Renal cortical epithelial cell (primary cell): ENCODE measurements around the gene ESRRA. TPM values are rescaled to one million over a fixed set of nuclear protein-coding genes. Genes with fewer than 3 reads are reported as not detected.

ENCODE experiments used
- DNase-seq: peaks from one replicate; pipeline ENCODE4 v3.0.0-alpha.2; 2011; ENCODE audit warnings: low read depth
- total RNA-seq: library from RNA; depleted of rRNA; stranded (reverse); fragments of >200 nt; gene quantifications from 2 replicates; pipeline ENCODE4 v1.2.3, GENCODE V29; 2014

The ESRRA gene
- 54.0 and 72.4 TPM in 2 replicates for total RNA-seq

DNA sequence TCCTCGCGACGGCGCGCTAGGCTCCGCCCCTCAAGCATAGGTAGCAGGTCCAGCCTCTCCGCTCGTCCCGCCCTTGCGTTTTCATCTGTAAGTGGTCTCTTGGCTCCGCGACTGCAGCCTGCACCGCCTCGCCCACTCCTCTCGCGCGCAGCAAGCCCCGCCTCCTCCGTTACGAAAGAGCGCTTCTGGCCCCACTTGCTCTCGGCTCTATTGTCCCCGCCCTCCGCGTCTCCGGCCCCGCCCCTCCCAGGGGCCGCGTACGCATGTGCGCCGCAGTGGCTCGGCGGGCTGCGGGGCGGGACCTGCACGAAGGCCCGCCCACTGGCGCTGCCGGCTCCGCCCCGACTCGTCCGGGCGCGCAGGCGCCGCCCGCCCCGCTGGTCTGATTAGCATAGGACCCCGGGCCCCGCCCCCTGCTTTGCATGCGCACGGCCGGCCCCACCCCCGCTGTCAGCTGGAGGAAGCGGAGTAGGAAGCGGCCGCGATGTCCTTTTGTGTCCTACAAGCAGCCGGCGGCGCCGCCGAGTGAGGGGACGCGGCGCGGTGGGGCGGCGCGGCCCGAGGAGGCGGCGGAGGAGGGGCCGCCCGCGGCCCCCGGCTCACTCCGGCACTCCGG, at the start of gene ESRRA:
Gene ESRRA, plus strand, starts transcription at position 450 of the 616 bp plus-strand sequence. CDS start 1,656 bp downstream, outside the sequence.
- peak; percentile 93 for DNase-seq

DNA sequence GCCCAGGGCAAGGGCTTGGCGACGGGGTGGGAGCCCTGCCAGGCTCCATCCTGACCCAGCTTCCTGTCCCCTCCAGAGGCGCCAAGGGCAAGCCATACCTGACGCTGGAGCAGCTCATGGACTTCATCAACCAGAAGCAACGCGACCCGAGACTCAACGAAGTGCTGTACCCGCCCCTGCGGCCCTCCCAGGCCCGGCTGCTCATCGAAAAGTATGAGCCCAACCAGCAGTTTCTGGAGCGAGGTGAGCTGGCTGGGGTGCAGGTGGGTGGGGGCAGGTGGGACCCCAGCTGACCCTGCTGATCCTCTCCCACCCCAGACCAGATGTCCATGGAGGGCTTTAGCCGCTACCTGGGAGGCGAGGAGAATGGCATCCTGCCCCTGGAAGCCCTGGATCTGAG, 49.0 kb upstream of the ESRRA start:
- no peak for DNase-seq

GRCh38 chr11:64258356-64258755, 47.0 kb upstream of the ESRRA start:
- no peak for DNase-seq

DNA sequence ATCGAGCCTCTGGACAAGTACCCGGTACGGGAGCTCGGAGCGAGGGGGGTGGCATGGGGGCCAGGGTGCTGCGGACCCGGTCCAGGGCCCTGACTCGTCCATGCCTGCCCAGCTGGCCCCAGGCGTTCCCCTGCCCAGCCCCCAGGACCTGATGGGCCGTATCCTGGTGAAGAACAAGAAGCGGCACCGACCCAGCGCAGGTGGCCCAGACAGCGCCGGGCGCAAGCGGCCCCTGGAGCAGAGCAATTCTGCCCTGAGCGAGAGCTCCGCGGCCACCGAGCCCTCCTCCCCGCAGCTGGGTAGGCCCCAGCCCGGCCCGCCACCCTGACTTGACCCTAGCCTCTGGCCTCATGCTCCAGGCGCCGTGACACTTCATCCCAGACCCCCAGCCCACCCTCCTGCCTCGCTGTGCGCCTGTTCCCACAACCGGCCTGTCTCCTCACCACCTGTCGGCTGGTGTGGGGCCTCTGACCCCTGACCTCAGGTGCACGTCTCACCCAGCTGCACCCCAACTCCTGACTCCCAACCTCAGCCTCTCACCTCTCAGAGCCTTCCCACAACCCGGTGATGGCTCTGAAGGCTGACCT, 46.3 kb upstream of the ESRRA start:
- no peak for DNase-seq

- DNase-seq: no peak
Observed at GRCh38 chr11:64259533-64260067, 45.7 kb upstream of the ESRRA start.

GRCh38 chr11:64260147-64260708, 45.1 kb upstream of the ESRRA start:
- DNase-seq: no peak

GRCh38 chr11:64261556-64262080, 43.7 kb upstream of the ESRRA start:
- no peak for DNase-seq

GRCh38 chr11:64262271-64263002, 42.9 kb upstream of the ESRRA start:
- no peak for DNase-seq

DNA sequence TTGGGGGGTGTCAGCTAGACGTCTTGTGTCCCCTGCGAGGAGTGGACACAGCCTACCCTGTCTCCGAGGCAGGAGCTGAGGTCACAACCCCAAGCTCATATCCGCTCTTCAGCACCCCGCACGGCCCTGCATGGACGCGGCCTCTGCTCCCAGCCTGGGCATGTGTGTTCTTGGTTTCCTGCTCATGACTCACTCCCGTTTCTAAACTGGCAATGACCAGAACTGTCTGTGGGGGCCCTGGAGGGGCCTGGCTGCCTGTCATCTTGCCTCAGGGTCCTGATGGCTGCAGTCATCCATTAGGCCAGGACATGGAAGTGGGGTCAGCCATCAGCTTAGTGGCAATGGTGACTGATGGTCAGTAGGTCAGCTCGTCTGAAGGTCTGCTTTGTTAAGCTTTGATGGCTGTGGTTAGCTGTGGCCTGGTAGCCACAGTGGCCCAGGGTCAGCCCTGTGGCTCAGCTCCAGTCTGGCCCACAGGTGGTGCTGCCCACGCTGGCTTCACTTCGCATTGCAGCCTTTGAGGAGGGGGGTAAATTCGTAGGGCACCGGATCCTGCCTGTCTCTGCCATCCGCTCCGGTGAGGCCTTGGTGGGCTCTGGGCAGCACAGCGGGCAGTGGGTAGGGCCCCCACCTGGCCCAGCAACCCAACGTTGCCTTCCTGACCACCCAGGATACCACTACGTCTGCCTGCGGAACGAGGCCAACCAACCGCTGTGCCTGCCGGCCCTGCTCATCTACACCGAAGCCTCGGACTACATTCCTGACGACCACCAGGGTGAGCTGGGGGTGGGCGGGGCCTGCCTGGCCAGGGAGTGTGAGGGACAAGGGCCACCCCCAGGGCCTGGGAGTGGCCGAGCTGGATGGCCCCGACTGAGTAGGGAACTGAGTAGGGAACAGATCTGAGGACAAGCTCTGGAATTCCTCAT, 42.0 kb upstream of the ESRRA start:
- DNase-seq: peak; percentile 13

DNA sequence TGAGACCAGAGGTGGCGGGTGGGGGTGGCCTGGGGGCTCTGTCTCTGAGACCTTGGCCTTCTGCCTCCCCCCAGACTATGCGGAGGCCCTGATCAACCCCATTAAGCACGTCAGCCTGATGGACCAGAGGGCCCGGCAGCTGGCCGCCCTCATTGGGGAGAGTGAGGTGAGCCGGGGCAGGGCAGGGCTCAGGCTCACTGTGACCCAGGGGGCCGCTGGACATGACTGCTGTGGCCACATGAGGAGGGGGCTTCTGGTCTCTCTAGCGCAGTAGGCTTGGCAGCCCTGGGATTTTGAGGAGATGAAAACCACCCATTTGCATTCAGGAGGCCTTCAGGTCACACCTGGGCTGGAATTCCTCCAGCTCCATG, 41.4 kb upstream of the ESRRA start:
- no peak for DNase-seq

DNA sequence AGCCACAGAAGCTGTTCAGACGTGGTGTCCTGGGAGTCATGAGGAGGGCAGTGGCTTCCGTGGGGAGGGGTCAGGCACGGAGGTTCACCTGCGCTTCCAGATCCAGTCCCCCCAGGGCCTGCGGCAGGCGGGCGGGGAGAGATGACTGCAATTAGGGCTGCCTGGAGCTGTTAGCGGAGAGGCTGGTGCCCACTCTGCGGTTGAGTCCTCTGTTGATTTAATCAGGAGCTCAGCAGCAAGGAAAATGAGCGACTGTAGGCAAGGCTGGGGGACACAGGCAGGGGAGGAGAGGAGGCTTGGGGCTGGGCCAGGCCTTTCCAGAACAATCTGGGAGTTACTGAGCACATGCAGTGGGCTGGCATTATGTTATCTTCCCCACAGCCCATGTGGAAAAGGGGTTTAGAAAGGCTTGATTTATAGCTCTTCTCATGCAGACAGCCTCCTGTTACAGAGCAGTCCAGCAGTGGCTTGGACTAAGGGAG, 40.9 kb upstream of the ESRRA start:
- no peak for DNase-seq

- DNase-seq: no peak
Observed at GRCh38 chr11:64265176-64266160, 39.9 kb upstream of the ESRRA start.

DNA sequence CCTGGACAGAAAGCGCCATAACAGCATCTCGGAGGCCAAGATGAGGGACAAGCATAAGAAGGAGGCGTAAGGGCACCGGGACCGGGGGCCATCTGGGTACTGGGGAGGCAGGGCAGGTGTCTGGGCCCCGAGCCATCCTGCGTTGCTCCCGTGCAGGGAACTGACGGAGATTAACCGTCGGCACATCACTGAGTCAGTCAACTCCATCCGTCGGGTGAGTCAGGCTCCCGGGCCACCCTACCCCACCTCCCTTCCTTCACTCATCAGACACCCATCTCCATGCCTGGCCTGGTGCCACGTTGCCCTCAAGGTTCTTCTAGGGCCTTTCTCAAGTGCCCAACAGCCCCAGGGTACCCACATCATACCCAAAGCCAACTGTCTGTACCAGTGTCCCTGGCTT, 39.0 kb upstream of the ESRRA start:
- DNase-seq: no peak

GRCh38 chr11:64267207-64267945, 37.9 kb upstream of the ESRRA start:
- no peak for DNase-seq

GRCh38 chr11:64268025-64268892, 37.1 kb upstream of the ESRRA start:
- DNase-seq: no peak

DNA sequence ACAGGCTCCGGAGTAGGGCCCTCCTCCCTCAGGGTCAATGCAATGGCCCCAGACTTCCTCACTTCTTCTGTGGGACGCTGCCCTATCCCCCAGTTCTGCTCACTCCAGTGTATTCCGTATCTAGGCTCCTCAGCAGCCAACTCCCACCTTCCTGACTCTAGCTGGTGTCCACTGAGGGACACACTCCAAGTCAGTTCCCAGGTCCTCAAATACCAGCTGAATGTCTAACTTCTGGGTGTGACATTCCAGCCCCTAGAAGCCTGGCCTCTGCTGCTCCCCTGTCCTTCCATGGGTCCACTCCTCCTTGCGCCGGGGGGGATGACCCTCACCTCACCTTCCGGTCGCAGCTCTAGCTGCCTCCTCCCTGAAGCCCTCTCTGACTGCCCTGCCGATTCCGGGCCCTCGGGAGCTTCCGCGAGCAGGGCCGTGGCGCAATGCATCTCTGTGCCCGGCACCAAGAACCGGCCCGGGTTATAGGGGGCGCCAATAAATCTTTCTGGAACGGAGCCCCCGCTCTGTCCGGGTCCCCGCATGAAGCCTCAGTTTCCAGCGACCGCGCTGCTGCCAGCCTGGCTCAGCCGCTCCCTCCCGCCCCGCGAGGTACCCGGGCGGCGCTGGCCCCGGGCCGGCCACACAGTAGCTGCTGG, 36.3 kb upstream of the ESRRA start:
- peak; percentile 16 for DNase-seq

GRCh38 chr11:64269540-64270220, 35.6 kb upstream of the ESRRA start:
- DNase-seq: peak; percentile 99
